GM11168 (cell line): ENCODE data around the gene LAX1.
"Not testable (repeated sequence)": the region's sequence is repeated elsewhere in the genome, so short reads cannot be mapped to it uniquely, and the experiment has no call there.

Source experiments
- in situ Hi-C: fragments of 300-500 bp; cut with MboI; formaldehyde crosslinking; loops from one replicate; pipeline ENCODE4 v1.12.0; 2022; ENCODE audit warnings: low sequenced_read_pairs; ENCODE audit not compliant: unreplicated experiment

Gene LAX1

DNA sequence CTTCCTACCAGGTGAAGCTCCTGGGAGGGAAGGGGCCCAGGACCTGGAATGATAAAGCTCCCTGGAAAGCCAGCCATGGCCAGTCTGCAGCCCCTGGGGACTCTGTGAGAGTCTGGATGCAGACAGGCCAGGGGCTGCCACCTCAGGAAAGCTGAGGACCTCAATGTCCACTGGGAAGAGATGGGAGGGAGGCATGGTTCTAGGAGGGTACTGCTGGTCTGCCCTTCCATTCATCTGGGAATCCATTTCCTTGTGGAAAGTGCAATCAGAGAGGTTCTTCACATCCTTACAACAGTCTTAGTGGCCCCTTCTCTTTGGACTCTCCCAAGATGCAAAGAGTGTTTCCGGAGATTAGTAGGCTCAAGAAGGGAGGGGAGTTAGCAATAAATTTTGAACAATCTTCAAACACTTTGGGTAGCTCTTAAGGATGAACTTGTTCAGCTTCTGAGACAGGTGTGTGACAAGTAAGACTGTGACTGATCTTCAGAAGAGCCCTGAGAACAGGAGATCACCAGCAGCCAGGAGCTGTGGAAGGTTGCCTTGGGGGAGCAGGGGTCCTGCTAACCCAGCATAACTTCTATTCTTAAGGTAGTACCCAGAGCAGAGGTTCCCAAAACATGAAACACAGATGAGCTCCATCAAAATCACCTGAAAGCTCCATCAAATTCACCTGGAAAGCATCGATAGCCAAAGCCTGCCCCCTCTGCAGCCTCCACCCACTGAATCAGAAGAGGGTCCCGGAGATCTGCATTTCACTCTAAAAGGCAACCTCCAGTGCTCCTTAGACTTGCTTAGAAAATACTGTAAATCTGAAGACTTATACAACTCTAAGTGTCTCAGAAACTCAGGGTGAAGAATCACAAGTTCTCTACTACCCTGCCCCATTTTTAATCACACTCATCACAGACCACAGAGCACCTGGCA lies 616 bp upstream of the LAX1 start:
- in situ Hi-C loops: no loop called here

DNA sequence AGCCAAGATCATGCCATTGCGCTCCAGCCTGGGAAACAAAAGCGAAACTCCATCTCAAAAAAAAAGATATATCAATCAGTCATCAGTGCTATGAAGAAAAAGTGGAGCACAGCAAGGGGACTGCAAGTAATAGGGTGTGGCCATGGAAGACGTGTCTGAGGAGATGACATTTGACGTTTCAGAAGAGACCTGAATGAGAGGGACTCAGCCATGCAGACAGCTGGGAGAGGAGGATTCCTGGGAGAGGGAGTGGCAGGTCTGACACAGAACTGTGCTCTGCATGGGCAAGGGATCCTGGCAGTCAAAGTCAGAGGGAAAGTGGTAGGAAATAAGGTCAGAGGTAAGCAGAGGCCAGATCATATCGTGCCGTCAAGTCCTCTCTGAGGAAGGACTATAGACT lies 3.3 kb downstream of the LAX1 start:
- in situ Hi-C loops: no loop called here

DNA sequence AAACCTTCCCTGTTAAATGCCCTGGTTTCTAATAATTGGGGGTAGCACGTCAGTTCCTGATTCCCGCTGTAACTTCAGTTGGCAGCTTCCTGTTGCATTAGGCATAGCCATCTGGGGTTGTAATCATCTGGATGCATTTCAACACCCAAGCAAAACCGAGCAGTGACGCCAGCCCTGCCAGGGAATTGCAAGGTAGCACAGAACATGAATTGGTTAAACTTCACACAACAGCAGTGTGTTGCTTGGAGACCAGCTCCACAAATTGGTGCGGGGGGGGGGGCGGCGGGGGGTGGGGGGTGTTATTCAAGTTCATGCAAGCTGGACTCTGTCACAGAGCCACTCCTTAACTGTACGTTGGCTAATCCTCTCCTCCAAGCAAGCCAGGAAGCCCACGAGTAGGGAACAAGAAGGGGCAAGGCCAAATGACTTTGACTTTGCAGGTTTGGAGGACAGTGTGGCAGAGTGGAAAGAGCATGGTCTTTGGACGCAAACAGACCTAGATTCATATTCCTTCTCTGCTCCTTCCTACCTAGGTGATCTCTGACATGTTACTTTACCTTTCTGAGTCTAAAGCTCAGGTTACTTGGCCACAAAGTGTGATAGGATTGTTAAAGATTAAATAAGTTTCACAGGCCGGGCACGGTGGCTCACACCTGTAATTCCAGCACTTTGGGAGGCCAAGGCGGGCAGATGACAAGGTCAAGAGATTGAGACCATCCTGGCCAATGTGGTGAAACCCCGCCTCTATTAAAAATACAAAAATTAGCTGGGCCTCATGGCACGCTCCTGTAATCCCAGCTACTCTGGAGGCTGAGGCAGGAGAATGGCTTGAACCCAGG lies 4.7 kb downstream of the LAX1 start:
- in situ Hi-C loops: no loop called here

DNA sequence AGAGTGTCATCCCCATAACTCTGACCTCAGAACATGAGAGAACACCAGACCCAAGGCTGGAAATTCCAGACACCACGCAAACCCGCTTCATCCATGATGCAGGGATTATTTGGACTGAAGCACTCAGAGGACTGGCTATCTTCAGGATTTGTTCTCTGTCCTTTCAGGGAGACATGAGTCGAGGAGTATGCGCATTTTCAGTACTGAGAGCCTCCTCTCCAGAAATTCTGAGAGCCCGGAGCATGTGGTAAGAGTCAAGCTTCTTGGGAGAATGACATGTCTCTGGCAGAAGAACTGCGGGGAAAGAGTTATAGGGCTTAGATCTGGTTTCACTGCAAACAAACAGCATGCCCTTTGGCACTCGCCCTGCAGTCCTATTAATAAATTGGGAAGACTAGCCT lies 6.9 kb downstream of the LAX1 start:
- in situ Hi-C loops: no loop called here

DNA sequence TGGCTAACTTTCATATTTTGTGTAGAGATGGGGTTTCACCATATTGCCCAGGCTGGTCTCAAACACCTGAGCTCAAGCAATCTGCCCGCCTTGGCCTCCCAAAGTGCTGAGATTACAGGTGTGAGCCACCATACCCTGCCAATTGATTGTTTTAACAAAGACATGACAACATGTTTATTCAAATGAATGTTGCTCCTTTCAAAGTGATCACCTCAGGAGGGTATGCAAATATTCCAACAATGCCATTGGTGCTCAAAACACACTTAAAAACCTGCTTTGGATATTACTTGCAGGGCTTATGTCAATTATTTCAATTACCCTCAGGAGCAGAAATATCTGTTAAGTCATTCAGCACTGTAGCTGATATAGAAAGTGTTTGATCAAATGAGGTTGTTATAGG lies 7.9 kb downstream of the LAX1 start:
- in situ Hi-C loops: no loop called here

DNA sequence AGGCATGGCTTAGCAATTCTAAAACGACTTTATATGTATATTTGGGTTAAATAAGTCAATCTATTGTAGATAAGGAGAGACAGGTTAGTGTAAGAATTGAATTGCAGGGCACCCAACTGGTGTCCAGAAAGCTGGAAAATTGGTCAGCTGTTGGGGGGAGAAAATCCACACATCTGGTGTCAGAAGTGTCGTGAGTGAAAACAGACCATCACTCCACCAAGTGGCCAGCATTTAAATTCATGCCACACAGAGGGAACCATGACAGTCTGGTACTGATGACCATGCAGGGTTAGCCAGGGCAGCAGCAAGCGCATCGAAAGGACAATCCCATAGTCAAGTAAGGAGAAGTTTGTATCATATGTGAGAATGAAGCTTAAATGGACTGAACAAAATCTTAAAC lies 11.7 kb downstream of the LAX1 start:
- in situ Hi-C loops: no loop called here

DNA sequence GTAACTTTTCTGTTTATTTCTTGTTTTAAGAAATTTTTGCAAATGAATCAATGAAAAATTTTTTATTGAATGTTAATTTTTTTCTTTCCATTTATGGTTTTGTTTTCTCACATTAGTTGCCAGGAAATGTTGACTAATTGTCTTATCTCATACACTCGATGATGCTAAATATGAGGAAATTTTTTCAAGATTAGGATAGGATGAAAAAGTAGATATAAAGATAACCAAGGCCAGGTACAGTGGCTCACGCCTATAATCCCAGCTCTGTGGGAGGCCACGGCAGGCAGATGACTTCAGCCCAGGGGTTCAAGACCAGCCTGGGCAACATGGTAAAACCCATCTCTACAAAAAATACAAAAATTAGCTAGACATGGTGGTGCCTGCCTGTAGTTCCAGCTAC lies 12.6 kb downstream of the LAX1 start:
- in situ Hi-C loops: no loop called here

DNA sequence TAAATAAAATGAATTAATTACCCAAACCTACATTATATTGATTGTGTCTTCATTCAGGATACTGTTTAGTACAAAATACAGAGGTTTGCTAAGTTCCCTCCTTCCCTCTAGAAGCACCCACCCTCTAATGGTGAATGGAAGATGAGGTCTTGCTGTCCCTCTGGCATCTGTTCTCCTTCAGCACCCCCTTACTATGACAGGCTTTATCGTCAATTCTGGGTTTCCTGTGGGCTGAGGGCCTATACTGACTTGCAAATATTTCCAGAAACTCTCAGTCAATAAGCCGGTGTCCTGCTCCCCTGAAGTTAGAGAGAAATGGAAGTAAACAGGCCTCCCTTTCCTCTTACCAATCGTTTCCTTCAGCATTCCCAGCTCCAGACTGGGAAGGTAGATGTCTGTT lies 13.2 kb downstream of the LAX1 start:
- in situ Hi-C loops: no loop called here

DNA sequence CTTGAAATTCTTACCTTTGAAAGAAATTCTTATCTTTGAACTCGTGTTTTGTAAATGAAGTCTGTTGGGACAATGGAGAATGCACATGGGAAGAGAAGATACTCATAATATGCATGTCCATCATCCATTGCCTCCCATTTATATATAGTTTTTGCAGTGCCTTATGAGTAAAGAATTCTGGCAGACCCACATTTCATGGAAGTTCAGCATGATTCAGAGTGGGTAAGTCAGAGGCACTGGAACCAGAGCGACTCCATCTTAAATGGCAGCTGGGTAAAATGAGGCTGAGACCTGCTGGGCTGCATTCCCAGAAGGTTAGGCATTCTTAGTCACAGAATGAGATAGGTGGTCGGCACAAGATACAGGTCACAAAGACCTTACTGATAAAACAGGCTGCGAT lies 13.8 kb downstream of the LAX1 start:
- in situ Hi-C loops: no loop called here

DNA sequence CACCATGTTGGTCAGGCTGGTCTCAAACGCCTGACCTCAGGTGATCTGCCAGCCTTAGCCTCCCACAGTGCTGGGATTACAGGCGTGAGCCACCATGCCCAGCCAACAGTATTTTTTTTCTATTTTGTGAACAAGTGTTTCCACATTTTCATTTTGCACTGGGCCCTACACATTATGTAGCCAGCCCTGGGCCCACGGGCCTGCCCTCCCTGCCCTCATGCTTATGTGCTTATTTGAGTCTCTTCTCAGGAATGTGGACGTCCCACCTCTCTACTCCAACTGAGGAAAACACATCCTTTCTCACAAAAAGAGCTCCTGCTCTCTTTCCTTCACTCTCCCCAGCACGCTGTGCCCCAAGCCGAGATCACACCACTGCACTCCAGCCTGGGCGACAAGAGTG lies 17.0 kb downstream of the LAX1 start:
- in situ Hi-C loops: no loop called here

DNA sequence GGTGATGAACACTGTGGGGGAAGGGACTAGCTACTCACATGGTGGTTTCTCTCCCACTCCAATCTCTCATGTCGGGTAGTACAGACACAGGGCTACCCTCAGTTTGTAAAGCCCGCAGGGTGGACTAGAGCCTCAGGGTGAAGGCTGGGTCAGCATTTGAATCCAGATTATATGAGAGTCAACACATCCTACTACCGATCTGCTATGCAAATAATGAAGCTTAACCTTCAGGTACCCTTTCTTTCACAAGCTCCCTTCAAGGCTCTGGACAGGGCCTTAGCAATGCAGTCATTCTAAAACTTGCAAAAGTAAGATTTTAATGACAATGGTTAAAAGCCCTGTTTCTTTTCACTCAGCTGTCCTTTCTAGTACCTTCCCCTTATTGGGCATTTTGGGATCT lies 25.0 kb downstream of the LAX1 start:
- in situ Hi-C loops: loop anchor here (5.0 kb wide), 1 partner anchor 58 kb away; no protein-coding TSS in a partner anchor

DNA sequence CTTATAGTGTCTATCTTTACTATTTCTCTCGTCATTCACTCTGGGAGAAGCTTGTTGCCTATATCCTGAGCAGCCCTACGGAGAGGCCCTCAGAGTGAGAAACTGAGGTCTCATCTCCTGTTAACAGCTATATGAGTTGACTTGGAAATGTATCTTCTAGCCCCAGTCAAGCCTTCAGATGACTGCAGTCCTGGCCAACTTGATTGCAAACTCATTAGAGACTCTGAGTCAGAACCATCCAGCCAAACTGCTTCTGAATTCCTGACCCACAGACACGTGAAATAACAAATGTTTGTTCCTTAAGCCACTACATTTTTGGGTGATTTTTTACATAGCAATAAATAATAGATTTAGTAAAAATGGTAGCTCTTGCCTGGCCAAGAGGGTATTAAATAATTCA lies 26.5 kb downstream of the LAX1 start:
- in situ Hi-C loops: no loop called here

DNA sequence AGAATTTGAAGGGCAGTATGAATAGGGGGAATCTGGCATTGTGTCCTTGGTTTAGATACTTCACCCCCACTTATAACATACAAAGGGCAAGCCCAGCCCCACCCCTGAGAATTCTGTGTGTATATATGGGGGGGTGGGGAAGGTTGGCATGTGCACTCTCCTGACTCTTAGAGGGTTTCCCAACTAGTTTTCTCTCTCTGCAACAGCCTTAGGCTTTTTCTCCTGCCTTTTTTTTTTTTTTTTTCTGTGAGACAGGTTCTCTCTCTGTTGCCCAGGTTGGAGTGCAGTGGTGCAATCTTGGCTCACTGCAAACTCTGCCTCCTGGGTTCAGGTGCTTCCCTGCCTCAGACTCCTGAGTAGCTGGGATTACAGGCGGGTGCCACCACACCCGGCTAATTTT lies 27.5 kb downstream of the LAX1 start:
- in situ Hi-C loops: no loop called here

DNA sequence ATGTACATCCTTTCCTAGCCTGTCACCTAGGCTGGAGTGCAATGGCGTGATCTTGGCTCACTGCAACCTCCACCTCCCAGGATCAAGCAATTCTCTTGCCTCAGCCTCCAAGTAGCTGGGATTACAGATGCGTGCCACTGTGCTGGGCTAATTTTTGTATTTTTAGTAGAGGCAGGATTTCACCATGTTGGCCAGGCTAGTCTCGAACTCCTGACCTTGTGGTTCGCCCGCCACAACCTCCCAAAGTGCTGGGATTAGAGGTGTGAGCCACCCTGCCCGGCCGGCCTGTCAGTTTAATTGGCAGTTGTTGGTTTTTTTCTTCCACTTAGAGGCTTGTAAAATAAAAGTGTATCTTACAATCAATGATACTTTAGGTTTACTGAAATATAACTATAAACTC lies 28.6 kb downstream of the LAX1 start:
- in situ Hi-C loops: not testable (repeated sequence)

DNA sequence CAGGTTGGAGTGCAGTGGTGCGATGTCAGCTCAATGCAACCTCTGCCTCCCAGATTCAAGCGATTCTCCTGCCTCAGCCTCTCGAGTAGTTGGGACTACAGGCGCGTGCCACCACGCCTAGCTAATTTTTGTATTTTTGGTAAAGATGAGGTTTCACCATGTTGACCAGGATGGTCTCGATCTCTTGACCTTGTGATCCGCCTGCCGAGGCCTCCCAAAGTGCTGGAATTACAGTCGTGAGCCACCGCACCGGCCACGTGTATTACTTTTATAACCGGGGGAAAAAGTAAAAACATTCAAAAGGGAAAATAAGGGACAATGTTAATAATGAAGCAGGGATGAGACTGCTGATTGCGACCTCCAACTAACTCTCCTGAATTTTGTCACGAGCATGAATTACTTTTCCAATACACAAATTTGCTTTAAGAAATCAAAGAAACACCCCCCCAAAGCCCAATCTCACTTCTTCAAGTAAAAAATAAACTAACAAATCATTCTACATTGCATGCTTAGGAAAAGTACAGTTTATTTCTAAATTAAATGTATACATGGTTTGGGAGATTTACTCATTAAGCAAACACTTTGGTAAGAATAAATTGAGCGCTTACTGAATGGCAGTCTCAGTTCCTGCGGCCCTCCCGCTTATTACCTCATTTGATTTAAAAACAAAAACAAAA lies 29.9 kb downstream of the LAX1 start:
- in situ Hi-C loops: no loop called here

DNA sequence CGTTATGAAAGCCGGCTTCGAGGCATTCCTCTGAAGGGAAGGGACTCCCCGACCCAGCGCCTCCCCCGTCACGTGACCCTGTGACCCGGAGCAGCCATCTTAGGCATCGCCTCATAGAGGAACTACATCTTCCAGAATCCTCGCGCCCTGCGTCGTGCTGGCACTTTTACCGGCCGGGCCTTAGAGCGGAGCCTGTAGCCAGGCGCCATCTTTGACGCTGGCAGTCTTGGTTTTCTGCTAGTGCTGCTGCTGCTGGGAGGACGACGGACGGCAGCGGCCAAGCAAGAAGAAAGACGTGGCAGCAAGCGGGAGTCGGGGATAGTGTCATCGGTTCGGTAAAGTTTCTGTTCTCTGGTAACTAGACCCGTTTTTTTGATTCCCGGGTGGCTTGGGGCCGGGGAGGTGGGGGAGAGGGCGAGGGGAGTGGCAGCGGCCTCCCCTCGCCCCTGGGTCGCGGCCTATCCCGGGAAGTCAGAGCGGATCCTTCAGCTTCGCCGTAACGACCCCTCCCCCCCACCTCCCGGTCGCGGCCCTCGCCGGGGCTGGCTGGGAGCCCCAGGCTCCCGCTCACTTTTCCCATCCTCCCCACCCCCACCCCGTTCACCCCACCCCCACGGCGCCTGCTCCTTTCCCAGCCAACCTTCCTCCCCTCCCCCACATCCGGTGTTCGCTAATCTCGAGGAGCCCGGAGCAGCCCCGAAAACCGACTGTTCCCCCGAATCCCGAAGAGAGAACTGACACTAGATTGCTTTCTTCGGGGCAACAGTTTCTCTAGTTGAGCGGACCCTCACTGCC lies 30.7 kb downstream of the LAX1 start, which contains the start of the genes ZBED6 and ZC3H11A:
Gene ZBED6, plus strand, starts transcription at position 183 of the 795 bp plus-strand sequence. CDS start 1,900 bp downstream, outside the sequence.
Gene ZC3H11A, plus strand, starts transcription at position 183 of the 795 bp plus-strand sequence. CDS start 21,448 bp downstream, outside the sequence.
- in situ Hi-C loops: no loop called here

DNA sequence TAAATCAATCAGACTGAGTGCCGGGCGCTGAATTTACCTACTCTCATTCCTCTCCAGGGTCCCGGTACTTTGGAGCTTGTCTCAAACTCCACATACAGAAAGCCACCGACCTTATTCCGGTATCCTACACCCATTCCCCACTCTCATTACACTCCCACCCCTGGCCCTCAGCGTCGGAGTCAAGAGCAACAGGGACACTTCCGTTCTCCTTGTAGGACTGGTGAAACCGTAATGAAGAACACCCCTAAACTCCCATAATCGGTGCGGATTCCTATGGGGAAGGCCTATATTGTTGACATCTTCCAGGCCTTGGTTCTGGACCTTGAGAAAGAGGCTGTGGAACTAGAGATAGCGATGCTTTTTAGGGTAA lies 31.2 kb downstream of the LAX1 start:
- in situ Hi-C loops: no loop called here

DNA sequence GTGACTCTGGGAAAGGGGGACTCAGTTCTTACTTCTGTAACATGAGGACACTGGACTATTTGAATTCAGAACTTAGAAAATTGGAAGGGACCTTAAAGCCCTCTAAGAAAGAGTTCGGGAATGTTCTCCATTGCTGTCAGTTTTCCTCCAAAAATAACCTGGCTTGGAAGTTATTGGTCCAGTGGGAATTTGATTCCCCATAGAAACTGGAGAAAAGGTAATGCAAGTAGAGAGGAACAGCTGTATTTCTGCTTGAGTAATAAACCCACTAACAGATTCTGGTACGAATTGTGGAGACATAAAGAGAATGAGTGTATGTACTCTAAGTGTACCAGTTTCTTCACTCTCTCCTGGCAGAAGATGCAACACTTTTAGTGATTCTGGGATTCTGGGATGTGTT lies 32.2 kb downstream of the LAX1 start:
- in situ Hi-C loops: no loop called here

DNA sequence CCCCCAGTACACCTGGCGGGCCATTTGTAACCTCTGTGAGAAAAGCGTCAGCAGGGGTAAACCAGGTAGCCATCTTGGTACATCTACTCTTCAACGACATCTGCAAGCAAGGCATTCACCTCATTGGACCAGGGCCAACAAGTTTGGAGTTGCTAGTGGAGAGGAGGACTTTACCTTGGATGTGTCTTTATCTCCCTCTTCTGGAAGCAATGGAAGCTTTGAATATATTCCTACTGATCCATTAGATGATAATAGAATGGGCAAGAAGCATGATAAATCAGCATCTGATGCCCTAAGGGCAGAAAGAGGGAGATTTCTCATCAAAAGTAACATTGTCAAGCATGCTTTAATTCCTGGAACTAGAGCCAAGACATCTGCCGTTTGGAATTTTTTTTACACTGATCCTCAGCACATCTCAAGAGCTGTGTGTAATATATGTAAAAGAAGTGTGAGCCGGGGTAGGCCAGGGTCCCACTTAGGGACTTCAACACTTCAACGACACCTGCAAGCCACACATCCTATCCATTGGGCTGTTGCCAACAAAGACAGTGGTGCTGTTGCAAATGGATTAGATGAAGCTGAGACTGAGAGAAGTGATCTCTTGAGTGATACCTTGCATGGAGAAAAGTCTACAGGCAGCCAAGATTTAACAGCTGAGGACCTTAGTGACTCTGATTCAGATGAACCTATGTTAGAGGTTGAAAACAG lies 33.1 kb downstream of the LAX1 start:
- in situ Hi-C loops: no loop called here
